Loucy (cell line): ENCODE measurements around the gene PLEKHA5.

Source experiments
- CTCF ChIP-seq: fragments of 200-600 bp; sonication (generic); conservative IDR thresholded peaks from 2 replicates; pipeline ENCODE4 v1.5.1; 2014; ENCODE audit warnings: mild to moderate bottlenecking, antibody characterized with exemption, low read length
- EZH2phosphoT487 ChIP-seq: fragments of 200-600 bp; IDR thresholded peaks from 2 replicates; pipeline ENCODE4 v1.6.1; 2018; ENCODE audit warnings: antibody characterized with exemption, mild to moderate bottlenecking, moderate library complexity, borderline replicate concordance

DNA sequence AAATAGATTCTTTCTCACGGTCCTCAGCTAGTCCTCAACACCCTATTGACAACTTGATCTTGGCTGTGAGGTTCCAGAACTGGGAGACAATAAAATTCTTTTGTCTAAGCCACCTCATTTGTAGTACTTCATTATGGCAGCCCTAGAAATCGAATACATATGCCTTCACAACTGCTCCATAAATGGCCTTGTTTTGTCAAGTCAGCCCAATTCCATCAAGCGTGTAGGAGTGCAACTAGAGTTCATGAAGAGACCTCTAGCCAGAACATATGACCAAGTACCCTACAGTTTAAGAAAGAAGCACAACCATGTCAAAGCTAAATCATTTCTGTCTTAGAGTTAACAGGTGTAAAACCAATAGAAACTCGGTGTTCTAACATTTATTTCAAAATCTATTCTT is 45.0 kb upstream of the PLEKHA5 start:
- TF ChIP-seq CTCF (no peak), EZH2phosphoT487 (no peak)
